WERI-Rb-1 (cell line): Measurements from ENCODE around the gene PCNT.
A peak's percentile ranks its signal among the peaks of the same experiment; 100 is the strongest.

Experiments used
- DNase-seq: peaks from one replicate; pipeline ENCODE4 v3.0.0-alpha.2; 2020
- H3K27ac ChIP-seq: fragments of 250-450 bp; sonication (Bioruptor Pico); 2 replicates; pipeline ENCODE4 v1.5.1; 2020; ENCODE audit warnings: mild to moderate bottlenecking, moderate library complexity
- H3K27me3 ChIP-seq: fragments of 250-450 bp; sonication (Bioruptor Pico); 2 replicates; pipeline ENCODE4 v1.5.1; 2021; ENCODE audit warnings: mild to moderate bottlenecking, low read depth, moderate library complexity; ENCODE audit not compliant: insufficient read depth, severe bottlenecking
- H3K36me3 ChIP-seq: fragments of 250-450 bp; sonication (Bioruptor Pico); 2 replicates; pipeline ENCODE4 v1.5.1; 2020; ENCODE audit warnings: mild to moderate bottlenecking, moderate library complexity
- H3K4me3 ChIP-seq: 2 replicates; pipeline ENCODE4 v1.5.1; 2011; ENCODE audit warnings: low read depth, mild to moderate bottlenecking, control low read depth, low read length
- H3K9me3 ChIP-seq: fragments of 250-450 bp; sonication (Bioruptor Pico); 2 replicates; pipeline ENCODE4 v1.5.1; 2021; ENCODE audit warnings: mild to moderate bottlenecking, moderate library complexity; ENCODE audit not compliant: severe bottlenecking
- TF ChIP-seq, protein P1 (sequence below): IDR thresholded peaks from 2 replicates; pipeline ENCODE4 v1.5.1; 2011; ENCODE audit warnings: low read depth, mild to moderate bottlenecking, control low read depth, inconsistent platforms, low read length

The PCNT gene

DNA sequence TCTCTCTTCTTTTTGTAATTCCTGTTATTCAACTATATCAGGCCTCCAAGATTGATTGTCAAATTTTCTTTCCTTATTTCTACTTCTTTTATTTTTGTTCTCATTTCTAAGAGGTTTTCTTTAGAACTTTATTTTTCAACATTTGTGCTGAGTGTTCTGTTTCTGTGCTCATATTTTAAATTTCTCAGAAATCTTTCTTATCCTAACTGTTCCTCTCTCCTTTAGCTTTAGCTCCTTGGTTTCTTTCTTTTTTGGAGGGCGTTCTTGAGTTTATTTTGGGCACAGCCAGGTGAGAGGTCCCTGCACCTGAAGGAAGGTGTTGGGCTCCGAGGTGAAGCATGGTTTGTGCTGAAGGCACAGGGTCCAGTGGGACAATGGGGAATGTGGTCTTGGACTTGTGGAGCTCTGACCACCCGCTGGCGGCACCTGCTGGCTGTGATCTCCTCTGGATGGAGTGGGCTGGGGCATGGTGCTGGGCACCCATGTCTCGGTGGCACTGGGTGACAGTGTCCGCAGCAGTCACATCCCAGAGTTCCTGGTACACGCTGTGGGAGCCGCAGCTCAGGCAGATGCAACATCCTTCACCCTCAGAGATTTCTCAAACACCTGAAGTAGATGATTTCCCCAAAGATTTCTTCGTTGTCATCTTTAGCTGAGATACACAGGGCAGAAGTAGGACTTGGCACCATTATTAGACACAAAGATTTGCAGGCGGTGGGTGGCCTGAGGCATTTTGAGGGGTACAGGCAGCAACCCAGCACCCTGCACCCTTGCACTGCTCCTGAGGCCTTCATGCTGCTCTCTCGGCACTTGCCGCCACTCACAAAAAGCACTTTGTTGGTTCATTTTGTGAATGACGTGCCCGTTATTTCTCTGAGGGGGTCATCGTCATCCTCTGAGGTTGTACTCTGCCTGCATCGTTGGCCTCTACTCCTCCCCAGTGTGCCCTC lies 96.6 kb downstream of the PCNT start:
- H3K4me3 ChIP-seq = no peak overlapping the region
- DNase-seq = no peak
- peaks cover 78% of the 10 kb centered on the region for H3K36me3 ChIP-seq
- TF ChIP-seq, protein P1, sequence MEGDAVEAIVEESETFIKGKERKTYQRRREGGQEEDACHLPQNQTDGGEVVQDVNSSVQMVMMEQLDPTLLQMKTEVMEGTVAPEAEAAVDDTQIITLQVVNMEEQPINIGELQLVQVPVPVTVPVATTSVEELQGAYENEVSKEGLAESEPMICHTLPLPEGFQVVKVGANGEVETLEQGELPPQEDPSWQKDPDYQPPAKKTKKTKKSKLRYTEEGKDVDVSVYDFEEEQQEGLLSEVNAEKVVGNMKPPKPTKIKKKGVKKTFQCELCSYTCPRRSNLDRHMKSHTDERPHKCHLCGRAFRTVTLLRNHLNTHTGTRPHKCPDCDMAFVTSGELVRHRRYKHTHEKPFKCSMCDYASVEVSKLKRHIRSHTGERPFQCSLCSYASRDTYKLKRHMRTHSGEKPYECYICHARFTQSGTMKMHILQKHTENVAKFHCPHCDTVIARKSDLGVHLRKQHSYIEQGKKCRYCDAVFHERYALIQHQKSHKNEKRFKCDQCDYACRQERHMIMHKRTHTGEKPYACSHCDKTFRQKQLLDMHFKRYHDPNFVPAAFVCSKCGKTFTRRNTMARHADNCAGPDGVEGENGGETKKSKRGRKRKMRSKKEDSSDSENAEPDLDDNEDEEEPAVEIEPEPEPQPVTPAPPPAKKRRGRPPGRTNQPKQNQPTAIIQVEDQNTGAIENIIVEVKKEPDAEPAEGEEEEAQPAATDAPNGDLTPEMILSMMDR = no peak
- H3K27me3 ChIP-seq = no peaks in the 10 kb centered on the region
- no peak overlapping the region for H3K27ac ChIP-seq
- no peaks in the 10 kb centered on the region for H3K9me3 ChIP-seq

DNA sequence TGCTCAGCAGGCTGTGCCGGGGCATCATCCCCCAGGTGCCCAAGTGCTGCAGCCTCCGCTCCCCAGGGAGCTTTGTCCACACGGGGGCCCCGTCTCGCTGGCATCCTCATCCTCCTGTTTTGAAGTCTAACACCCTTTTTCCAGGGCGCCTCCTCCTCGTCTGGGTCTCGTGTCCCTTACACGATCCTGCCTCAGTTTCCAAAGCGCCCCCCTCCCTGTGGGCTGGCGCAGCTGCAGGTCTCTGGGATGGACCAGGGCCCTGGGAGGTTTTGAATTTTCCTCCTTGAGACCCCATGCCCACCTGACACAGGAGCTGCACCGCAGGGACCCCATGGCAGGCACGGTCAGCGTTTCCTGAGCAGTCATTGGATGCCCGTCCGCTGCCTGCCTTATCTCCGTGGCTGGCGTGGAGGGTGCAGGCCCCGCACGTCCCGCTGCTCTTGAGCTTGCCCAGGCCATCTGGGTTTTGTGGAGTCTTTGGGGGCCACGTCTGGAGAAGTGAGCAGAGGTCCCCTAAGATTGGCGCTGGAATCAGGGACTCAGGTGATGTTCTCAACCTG lies 97.3 kb downstream of the PCNT start:
- Histone ChIP-seq H3K9me3 (no peaks in the 10 kb centered on the region), H3K36me3 (peaks cover 76% of the 10 kb centered on the region), H3K27me3 (no peaks in the 10 kb centered on the region), H3K4me3 (no peak overlapping the region), H3K27ac (no peak overlapping the region)
- TF ChIP-seq, protein P1 = 0 out of 2 replicates have a peak, but pooled peaks have one; percentile 12
- DNase-seq = no peak

DNA sequence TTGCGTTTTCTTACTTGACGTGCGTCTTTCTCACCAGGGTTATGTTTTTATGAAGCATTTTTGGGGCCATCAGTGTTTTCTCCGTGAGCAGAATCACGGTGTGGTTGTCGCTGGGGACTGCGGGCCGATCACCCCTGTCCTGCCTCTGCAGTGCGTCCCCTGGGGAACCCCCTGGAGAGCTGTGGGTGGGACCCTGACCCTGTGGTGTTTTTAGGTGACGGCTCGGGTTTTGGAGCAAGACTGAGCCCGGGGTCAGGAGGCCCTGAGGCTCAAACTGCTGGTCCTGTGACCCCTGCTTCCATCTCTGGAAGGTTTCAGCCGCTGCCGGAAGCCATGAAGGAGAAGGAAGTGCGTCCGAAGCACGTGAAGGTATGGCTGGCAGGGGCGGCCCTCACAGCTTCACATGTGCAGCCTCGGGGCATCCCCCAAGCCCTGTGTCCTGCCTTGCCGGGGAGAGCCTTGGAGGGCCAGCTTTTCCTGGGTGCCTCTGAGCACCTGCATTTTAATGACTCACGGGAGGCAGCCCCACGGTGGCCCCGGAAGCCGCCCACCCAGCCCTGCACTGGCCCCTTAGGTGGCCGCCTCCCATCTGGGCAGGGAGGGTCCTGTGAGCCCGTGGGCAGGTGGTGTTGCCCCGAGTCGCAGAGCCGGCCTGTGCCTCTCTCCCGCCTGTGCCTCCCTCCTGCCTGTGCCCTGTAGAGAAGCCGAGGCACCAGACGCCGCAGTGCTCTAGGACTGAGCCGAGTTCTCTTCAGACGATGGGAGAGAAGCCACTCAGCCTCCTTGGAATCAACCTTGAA lies 98.0 kb downstream of the PCNT start:
- H3K27me3 ChIP-seq = no peaks in the 10 kb centered on the region
- DNase-seq = no peak
- H3K4me3 ChIP-seq = no peak overlapping the region
- H3K36me3 ChIP-seq = peaks cover 76% of the 10 kb centered on the region
- H3K9me3 ChIP-seq = no peaks in the 10 kb centered on the region
- no peak overlapping the region for H3K27ac ChIP-seq
- TF ChIP-seq, protein P1 = no peak

DNA sequence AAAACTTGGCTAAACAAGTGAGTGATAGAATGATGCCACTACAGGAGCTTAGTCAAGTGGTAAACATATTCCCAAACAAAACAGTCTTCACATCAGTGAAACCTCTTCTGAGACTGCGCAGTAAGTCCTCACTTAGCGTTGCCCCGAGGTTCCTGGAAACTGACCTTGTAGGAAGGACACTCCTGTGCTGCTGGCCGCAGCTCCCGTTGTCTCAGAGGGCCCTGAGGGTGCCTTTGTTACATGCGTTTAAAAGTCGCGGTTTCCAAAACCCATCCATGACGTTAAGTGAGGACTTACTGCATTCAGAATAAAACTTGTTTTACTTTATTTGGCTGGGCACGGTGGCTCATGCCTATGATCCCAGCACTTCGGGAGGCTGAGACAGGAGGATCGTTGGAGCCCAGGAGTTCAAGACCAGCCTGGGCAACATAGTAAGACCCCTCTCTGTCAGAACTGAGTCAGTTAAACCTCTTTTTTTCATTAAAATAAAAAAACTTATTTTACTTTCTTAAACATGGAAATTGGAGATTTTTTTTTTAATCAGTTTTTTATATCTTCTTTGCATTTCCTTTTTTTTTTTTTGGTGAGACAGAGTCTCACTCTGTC lies 98.8 kb downstream of the PCNT start:
- Histone ChIP-seq H3K27ac (peak overlapping the region; percentile 68), H3K36me3 (peaks cover 77% of the 10 kb centered on the region), H3K4me3 (no peak overlapping the region), H3K9me3 (no peaks in the 10 kb centered on the region), H3K27me3 (no peaks in the 10 kb centered on the region)
- no peak for DNase-seq
- TF ChIP-seq, protein P1 = no peak

DNA sequence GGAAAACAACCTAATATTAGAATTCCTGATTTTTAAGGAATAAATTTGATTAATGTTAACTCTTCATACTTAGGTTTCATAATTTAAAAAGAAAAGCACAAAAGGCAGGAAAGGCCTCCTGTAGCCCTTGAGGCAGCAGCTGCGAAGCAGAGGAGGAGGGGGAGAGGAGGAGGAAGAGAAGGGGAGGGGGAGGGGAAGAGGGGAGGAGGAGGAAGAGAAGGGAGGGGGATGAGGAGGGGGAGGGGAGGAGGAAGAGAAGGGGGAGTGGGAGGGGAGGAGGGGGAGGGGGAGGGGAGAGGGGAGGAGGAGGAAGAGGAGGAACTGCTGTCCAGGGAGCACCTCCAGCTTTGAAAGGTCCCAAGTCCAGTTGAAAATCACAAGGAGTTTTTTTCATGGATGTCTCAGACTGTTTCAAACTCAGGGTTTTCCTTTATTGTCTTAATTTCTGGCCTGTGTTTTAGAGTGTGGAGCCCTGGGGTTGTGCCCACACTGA lies 99.6 kb downstream of the PCNT start:
- no peak overlapping the region for H3K4me3 ChIP-seq
- H3K27ac ChIP-seq = peak overlapping the region; percentile 98
- no peaks in the 10 kb centered on the region for H3K9me3 ChIP-seq
- no peak for DNase-seq
- TF ChIP-seq, protein P1 = no peak
- peaks cover 77% of the 10 kb centered on the region for H3K36me3 ChIP-seq
- no peaks in the 10 kb centered on the region for H3K27me3 ChIP-seq
